SU-DHL-6 (cell line): ENCODE measurements around the gene SHMT2.

ENCODE experiments used
- H2AFZ ChIP-seq: fragments of 200-600 bp; sonication (generic); 2 replicates; pipeline ENCODE4 v1.6.1; 2014; ENCODE audit warnings: low read depth, mild to moderate bottlenecking, moderate library complexity, mixed read lengths, antibody characterized with exemption, low read length; ENCODE audit not compliant: severe bottlenecking
- H3F3A ChIP-seq: fragments of 200-600 bp; shearing (Covaris generic); 2 replicates; pipeline ENCODE4 v1.6.0; 2016; ENCODE audit warnings: antibody characterized with exemption, mild to moderate bottlenecking; ENCODE audit not compliant: insufficient read depth
- H3K27ac ChIP-seq: fragments of 200-600 bp; sonication (generic); 2 replicates; pipeline ENCODE4 v1.5.1; 2016; ENCODE audit warnings: low read depth, mild to moderate bottlenecking, low read length, moderate library complexity, mixed read lengths
- H3K27me3 ChIP-seq: fragments of 200-600 bp; sonication (generic), shearing (Covaris generic); 2 replicates; pipeline ENCODE4 v1.6.0; 2014; ENCODE audit warnings: mild to moderate bottlenecking, low read length
- H3K36me3 ChIP-seq: fragments of 200-600 bp; sonication (generic); 2 replicates; pipeline ENCODE4 v1.6.1; 2014; ENCODE audit warnings: mild to moderate bottlenecking, low read length, mixed read lengths
- H3K4me2 ChIP-seq: fragments of 300-600, 200-600 bp; shearing (Covaris generic), sonication (generic); 2 replicates; pipeline ENCODE4 v1.6.0; 2014; ENCODE audit warnings: low read length, low read depth, mild to moderate bottlenecking; ENCODE audit not compliant: poor library complexity, severe bottlenecking
- H3K4me3 ChIP-seq: fragments of 200-600 bp; sonication (generic); 2 replicates; pipeline ENCODE4 v1.5.1; 2014; ENCODE audit warnings: antibody characterized with exemption, low read length, mild to moderate bottlenecking, mixed read lengths; ENCODE audit not compliant: insufficient read depth, poor library complexity, severe bottlenecking
- H3K79me2 ChIP-seq: fragments of 200-600 bp; sonication (generic); 2 replicates; pipeline ENCODE4 v1.6.1; 2014; ENCODE audit warnings: mild to moderate bottlenecking, low read length, moderate library complexity; ENCODE audit not compliant: insufficient read depth
- H3K9ac ChIP-seq: fragments of 200-600 bp; sonication (generic); 2 replicates; pipeline ENCODE4 v1.7.0; 2014; ENCODE audit warnings: mild to moderate bottlenecking, low read length
- H3K9me2 ChIP-seq: fragments of 200-600 bp; sonication (generic); replicated peaks from 2 replicates; pipeline ENCODE4 v1.6.1; 2014; ENCODE audit warnings: low read length; ENCODE audit not compliant: insufficient read depth
- H3K9me3 ChIP-seq: fragments of 200-600 bp; sonication (generic); 2 replicates; pipeline ENCODE4 v1.6.1; 2014; ENCODE audit warnings: low read length, mixed read lengths; ENCODE audit not compliant: insufficient read depth
- H4K20me1 ChIP-seq: fragments of 200-600 bp; sonication (generic); 2 replicates; pipeline ENCODE4 v1.6.1; 2014; ENCODE audit warnings: low read depth, mild to moderate bottlenecking, antibody characterized with exemption, low read length, moderate library complexity, mixed read lengths
- CTCF ChIP-seq: fragments of 200-600 bp; sonication (generic); IDR thresholded peaks from one replicate; pipeline ENCODE4 v1.5.1; 2017; ENCODE audit warnings: antibody characterized with exemption, mild to moderate bottlenecking, low read length, moderate library complexity; ENCODE audit not compliant: insufficient read depth, poor library complexity, severe bottlenecking
- EZH2phosphoT487 ChIP-seq: fragments of 200-600 bp; sonication (generic), shearing (Covaris generic); conservative IDR thresholded peaks from 2 replicates; pipeline ENCODE4 v1.6.1; 2018; ENCODE audit warnings: mild to moderate bottlenecking, antibody characterized with exemption, low read length, moderate library complexity, mixed read lengths

SHMT2 gene

GRCh38 chr12:57241402-57242310 is 12.1 kb downstream of the SHMT2 start:
- Histone ChIP-seq H3K27ac (peak overlapping the region; percentile 88), H3K9me3 (no peaks in the 10 kb centered on the region), H3K4me2 (peak overlapping the region; percentile 88), H3K27me3 (no peaks in the 10 kb centered on the region), H3K9ac (peak overlapping the region; percentile 92), H2AFZ (no peak overlapping the region), H3F3A (peaks cover 35% of the 10 kb centered on the region), H3K4me3 (peak overlapping the region; percentile 70), H3K36me3 (no peaks in the 10 kb centered on the region), H4K20me1 (no peaks in the 10 kb centered on the region; the same call in 1 of the 2 replicates), H3K9me2 (no peaks in the 10 kb centered on the region), H3K79me2 (no peaks in the 10 kb centered on the region)
- TF ChIP-seq EZH2phosphoT487 = no peak
- TF ChIP-seq CTCF = no peak

- Histone ChIP-seq H2AFZ (no peak overlapping the region), H3K36me3 (no peaks in the 10 kb centered on the region), H3K79me2 (no peaks in the 10 kb centered on the region), H3K4me3 (peak overlapping the region; percentile 40), H3F3A (peaks cover 31% of the 10 kb centered on the region), H4K20me1 (no peaks in the 10 kb centered on the region; the same call in 1 of the 2 replicates), H3K9ac (peak overlapping the region; percentile 92), H3K27ac (peak overlapping the region; percentile 88), H3K9me2 (no peaks in the 10 kb centered on the region), H3K27me3 (no peaks in the 10 kb centered on the region), H3K9me3 (no peaks in the 10 kb centered on the region), H3K4me2 (peak overlapping the region; percentile 88)
- TF ChIP-seq CTCF (no peak), EZH2phosphoT487 (no peak)
Measured at GRCh38 chr12:57242329-57242690, 12.8 kb downstream of the SHMT2 start.

GRCh38 chr12:57242691-57243454 is 13.4 kb downstream of the SHMT2 start:
- peak overlapping the region; percentile 92 for H3K9ac ChIP-seq
- H3K4me3 ChIP-seq = peak overlapping the region; percentile 40
- H3K27ac ChIP-seq = peak overlapping the region; percentile 88
- H2AFZ ChIP-seq = peak overlapping the region; percentile 73
- H3K79me2 ChIP-seq = no peaks in the 10 kb centered on the region
- H3F3A ChIP-seq = peaks cover 27% of the 10 kb centered on the region
- TF ChIP-seq EZH2phosphoT487 (no peak), CTCF (peak; percentile 97)
- no peaks in the 10 kb centered on the region; the same call in 1 of the 2 replicates for H4K20me1 ChIP-seq
- no peaks in the 10 kb centered on the region for H3K36me3 ChIP-seq
- H3K9me3 ChIP-seq = no peaks in the 10 kb centered on the region
- peak overlapping the region; percentile 88 for H3K4me2 ChIP-seq
- no peaks in the 10 kb centered on the region for H3K9me2 ChIP-seq
- H3K27me3 ChIP-seq = no peaks in the 10 kb centered on the region
